PFSK-1 (cell line): Measurements from ENCODE around the gene HFM1.

ENCODE experiments used
- FOXP2 ChIP-seq: optimal IDR thresholded peaks from 2 replicates; pipeline ENCODE3; 2011; ENCODE audit warnings: borderline replicate concordance, control low read depth, inconsistent platforms; ENCODE audit not compliant: insufficient read depth; ENCODE audit errors: extremely low read length, extremely low read depth
- POLR2AphosphoS5 ChIP-seq: IDR thresholded peaks from 2 replicates; pipeline ENCODE4 v1.6.1; 2012; ENCODE audit warnings: low read depth, mild to moderate bottlenecking, control low read depth, low read length, moderate library complexity
- REST ChIP-seq, 2 experiments: IDR thresholded peaks; 2 replicates each; pipeline versions ENCODE4 v1.6.1 to v1.8.0; 2011 to 2012; ENCODE audit warnings: low read depth in 2 of 2, low read length in 2 of 2, control low read depth in 1 of 2, inconsistent platforms in 1 of 2, mild to moderate bottlenecking in 1 of 2, moderate library complexity in 1 of 2; ENCODE audit not compliant: insufficient read depth in 1 of 2
- SIN3A ChIP-seq: IDR thresholded peaks from 2 replicates; pipeline ENCODE4 v1.6.1; 2012; ENCODE audit warnings: mild to moderate bottlenecking, low read length, moderate library complexity, borderline replicate concordance; ENCODE audit not compliant: insufficient read depth
- TAF1 ChIP-seq: IDR thresholded peaks from 2 replicates; pipeline ENCODE4 v1.6.1; 2012; ENCODE audit warnings: low read length, control low read depth, borderline replicate concordance; ENCODE audit not compliant: insufficient read depth

HFM1 gene

GRCh38 chr1:91261655-91262054 lies 143.0 kb downstream of the HFM1 start:
- TF ChIP-seq REST (IDR thresholded peaks at IDR 0.05; ENCODE audit: insufficient read depth in 1 of 2, low read depth in 2 of 2, low read length in 2 of 2) (no peak), SIN3A (no peak), TAF1 (no peak), FOXP2 (no peak), POLR2AphosphoS5 (no peak)

- no peak for TF ChIP-seq POLR2AphosphoS5
- TF ChIP-seq TAF1: no peak
- no peak for TF ChIP-seq REST (IDR thresholded peaks at IDR 0.05; ENCODE audit: insufficient read depth in 1 of 2, low read depth in 2 of 2, low read length in 2 of 2)
These were observed 159.2 kb downstream of the HFM1 start for GRCh38 chr1:91245435-91245834.

- TF ChIP-seq REST (IDR thresholded peaks at IDR 0.05; ENCODE audit: insufficient read depth in 1 of 2, low read depth in 2 of 2, low read length in 2 of 2) (no peak), FOXP2 (no peak), SIN3A (no peak), TAF1 (no peak), POLR2AphosphoS5 (no peak)
These were observed 159.9 kb downstream of the HFM1 start for GRCh38 chr1:91244737-91245136.

GRCh38 chr1:91243171-91243570 lies 161.5 kb downstream of the HFM1 start:
- no peak for TF ChIP-seq REST (IDR thresholded peaks at IDR 0.05; ENCODE audit: insufficient read depth in 1 of 2, low read depth in 2 of 2, low read length in 2 of 2)
- no peak for TF ChIP-seq FOXP2
- no peak for TF ChIP-seq POLR2AphosphoS5
- no peak for TF ChIP-seq SIN3A
- no peak for TF ChIP-seq TAF1

GRCh38 chr1:91234181-91234580 lies 170.5 kb downstream of the HFM1 start:
- no peak for TF ChIP-seq TAF1

- no peak for TF ChIP-seq POLR2AphosphoS5
These were observed 177.9 kb downstream of the HFM1 start for GRCh38 chr1:91226741-91227140.
